GM23338 (cell line): ENCODE results near the gene ZFHX3.

Experiments
- CREB1 ChIP-seq: fragments of 250-450 bp; sonication (Bioruptor Pico); IDR thresholded peaks from 2 replicates; pipeline ENCODE4 v1.5.0; 2020; ENCODE audit warnings: low read depth, mild to moderate bottlenecking, moderate library complexity
- EZH2 ChIP-seq: fragments of 200-600 bp; sonication (generic); IDR thresholded peaks from one replicate; pipeline ENCODE4 v1.8.0; 2017; ENCODE audit warnings: antibody characterized with exemption, mild to moderate bottlenecking, low read depth; ENCODE audit not compliant: unreplicated experiment
- EZH2phosphoT487 ChIP-seq: fragments of 200-600 bp; sonication (generic); IDR thresholded peaks from one replicate; pipeline ENCODE4 v1.8.1; 2018; ENCODE audit warnings: antibody characterized with exemption; ENCODE audit not compliant: unreplicated experiment
- JUNB ChIP-seq: IDR thresholded peaks from one replicate; pipeline ENCODE4 v1.6.1; 2016; ENCODE audit warnings: antibody characterized with exemption; ENCODE audit not compliant: unreplicated experiment
- NANOG ChIP-seq: IDR thresholded peaks from 2 replicates; pipeline ENCODE4 v1.6.1; 2016; ENCODE audit warnings: antibody characterized with exemption, borderline replicate concordance
- POLR2AphosphoS5 ChIP-seq: IDR thresholded peaks from 2 replicates; pipeline ENCODE4 v1.6.1; 2016; ENCODE audit warnings: antibody characterized with exemption, low read depth
- STAT1 ChIP-seq: IDR thresholded peaks from one replicate; pipeline ENCODE4 v1.6.1; 2016; ENCODE audit warnings: antibody characterized with exemption; ENCODE audit not compliant: unreplicated experiment
- ZNF114 ChIP-seq: fragments of 250-450 bp; sonication (Bioruptor Pico); IDR thresholded peaks from 2 replicates; pipeline ENCODE4 v1.5.0; 2020; ENCODE audit warnings: mild to moderate bottlenecking, moderate library complexity
- TF ChIP-seq, protein P1 (sequence below), 2 experiments: fragments of 200-600 bp in 1 of 2; sonication (generic) in 1 of 2; conservative IDR thresholded peaks; 2 replicates each; pipeline versions ENCODE4 v1.5.1 to v1.6.1; 2016 to 2017; ENCODE audit warnings: antibody characterized with exemption in 2 of 2, low read depth in 2 of 2, mild to moderate bottlenecking in 2 of 2, moderate library complexity in 1 of 2
- TF ChIP-seq, protein P2 (sequence below): IDR thresholded peaks from one replicate; pipeline ENCODE4 v1.6.1; 2018; ENCODE audit warnings: antibody characterized with exemption; ENCODE audit not compliant: unreplicated experiment
- TF ChIP-seq, protein P3 (sequence below): IDR thresholded peaks from 2 replicates; pipeline ENCODE4 v1.6.1; 2016; ENCODE audit warnings: antibody characterized with exemption

DNA sequence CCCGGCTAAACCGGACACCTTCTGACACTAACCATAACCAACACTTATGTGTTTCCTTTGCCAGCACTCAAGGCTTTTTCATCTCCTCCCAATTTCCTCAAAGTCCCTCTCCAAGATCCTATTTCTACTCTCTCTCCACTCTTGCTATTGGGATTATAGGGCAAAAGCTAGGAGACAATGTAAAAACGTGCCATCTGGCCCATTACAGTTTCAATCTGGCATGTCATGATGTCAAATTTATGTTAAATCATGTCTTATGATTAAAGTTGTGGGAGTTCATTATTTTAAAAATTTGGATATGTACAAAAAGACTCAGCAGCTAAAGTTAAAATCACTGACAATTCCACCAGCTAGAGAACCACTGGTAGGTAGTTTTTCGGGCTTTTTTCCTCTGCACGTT, 77.3 kb downstream of the ZFHX3 start:
- TF ChIP-seq, protein P1, sequence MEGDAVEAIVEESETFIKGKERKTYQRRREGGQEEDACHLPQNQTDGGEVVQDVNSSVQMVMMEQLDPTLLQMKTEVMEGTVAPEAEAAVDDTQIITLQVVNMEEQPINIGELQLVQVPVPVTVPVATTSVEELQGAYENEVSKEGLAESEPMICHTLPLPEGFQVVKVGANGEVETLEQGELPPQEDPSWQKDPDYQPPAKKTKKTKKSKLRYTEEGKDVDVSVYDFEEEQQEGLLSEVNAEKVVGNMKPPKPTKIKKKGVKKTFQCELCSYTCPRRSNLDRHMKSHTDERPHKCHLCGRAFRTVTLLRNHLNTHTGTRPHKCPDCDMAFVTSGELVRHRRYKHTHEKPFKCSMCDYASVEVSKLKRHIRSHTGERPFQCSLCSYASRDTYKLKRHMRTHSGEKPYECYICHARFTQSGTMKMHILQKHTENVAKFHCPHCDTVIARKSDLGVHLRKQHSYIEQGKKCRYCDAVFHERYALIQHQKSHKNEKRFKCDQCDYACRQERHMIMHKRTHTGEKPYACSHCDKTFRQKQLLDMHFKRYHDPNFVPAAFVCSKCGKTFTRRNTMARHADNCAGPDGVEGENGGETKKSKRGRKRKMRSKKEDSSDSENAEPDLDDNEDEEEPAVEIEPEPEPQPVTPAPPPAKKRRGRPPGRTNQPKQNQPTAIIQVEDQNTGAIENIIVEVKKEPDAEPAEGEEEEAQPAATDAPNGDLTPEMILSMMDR (conservative IDR thresholded peaks at IDR 0.05; ENCODE audit: low read depth in 2 of 2), result no peak
- TF ChIP-seq JUNB (no peak), POLR2AphosphoS5 (no peak), EZH2 (no peak), EZH2phosphoT487 (no peak), CREB1 (no peak), NANOG (no peak), ZNF114 (CRISPR knock-in tag) (no peak), STAT1 (no peak)
- TF ChIP-seq, protein P2, sequence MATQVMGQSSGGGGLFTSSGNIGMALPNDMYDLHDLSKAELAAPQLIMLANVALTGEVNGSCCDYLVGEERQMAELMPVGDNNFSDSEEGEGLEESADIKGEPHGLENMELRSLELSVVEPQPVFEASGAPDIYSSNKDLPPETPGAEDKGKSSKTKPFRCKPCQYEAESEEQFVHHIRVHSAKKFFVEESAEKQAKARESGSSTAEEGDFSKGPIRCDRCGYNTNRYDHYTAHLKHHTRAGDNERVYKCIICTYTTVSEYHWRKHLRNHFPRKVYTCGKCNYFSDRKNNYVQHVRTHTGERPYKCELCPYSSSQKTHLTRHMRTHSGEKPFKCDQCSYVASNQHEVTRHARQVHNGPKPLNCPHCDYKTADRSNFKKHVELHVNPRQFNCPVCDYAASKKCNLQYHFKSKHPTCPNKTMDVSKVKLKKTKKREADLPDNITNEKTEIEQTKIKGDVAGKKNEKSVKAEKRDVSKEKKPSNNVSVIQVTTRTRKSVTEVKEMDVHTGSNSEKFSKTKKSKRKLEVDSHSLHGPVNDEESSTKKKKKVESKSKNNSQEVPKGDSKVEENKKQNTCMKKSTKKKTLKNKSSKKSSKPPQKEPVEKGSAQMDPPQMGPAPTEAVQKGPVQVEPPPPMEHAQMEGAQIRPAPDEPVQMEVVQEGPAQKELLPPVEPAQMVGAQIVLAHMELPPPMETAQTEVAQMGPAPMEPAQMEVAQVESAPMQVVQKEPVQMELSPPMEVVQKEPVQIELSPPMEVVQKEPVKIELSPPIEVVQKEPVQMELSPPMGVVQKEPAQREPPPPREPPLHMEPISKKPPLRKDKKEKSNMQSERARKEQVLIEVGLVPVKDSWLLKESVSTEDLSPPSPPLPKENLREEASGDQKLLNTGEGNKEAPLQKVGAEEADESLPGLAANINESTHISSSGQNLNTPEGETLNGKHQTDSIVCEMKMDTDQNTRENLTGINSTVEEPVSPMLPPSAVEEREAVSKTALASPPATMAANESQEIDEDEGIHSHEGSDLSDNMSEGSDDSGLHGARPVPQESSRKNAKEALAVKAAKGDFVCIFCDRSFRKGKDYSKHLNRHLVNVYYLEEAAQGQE, result no peak
- TF ChIP-seq, protein P3, sequence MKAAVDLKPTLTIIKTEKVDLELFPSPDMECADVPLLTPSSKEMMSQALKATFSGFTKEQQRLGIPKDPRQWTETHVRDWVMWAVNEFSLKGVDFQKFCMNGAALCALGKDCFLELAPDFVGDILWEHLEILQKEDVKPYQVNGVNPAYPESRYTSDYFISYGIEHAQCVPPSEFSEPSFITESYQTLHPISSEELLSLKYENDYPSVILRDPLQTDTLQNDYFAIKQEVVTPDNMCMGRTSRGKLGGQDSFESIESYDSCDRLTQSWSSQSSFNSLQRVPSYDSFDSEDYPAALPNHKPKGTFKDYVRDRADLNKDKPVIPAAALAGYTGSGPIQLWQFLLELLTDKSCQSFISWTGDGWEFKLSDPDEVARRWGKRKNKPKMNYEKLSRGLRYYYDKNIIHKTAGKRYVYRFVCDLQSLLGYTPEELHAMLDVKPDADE, result no peak
